Measurements from ENCODE around the gene CPAMD8.
A peak's percentile ranks its signal among the peaks of the same experiment; 100 is the strongest.

Gene CPAMD8

GRCh38 chr19:16872728-16873127, 153.9 kb downstream of the CPAMD8 start:
- no peaks in the 10 kb centered on the region for H3K9me3 ChIP-seq (ENCODE audit: severe bottlenecking)
- H3K27ac ChIP-seq (ENCODE audit: poor library complexity, severe bottlenecking) = no peak overlapping the region
- peaks cover 63% of the 10 kb centered on the region for H3K36me3 ChIP-seq (ENCODE audit: low read depth)
- H3K4me1 ChIP-seq (ENCODE audit: insufficient read depth, poor library complexity, severe bottlenecking) = no peaks in the 10 kb centered on the region
- no peak for DNase-seq (ENCODE audit: low spot score)
- no peak for ATAC-seq (ENCODE audit: low read depth)
- H3K4me3 ChIP-seq (ENCODE audit: severe bottlenecking) = no peak overlapping the region
- no peak for TF ChIP-seq CTCF (IDR thresholded peaks at IDR 0.05; ENCODE audit: poor library complexity, severe bottlenecking)
- H3K27me3 ChIP-seq (ENCODE audit: insufficient read depth, poor library complexity, severe bottlenecking) = no peaks in the 10 kb centered on the region

DNA sequence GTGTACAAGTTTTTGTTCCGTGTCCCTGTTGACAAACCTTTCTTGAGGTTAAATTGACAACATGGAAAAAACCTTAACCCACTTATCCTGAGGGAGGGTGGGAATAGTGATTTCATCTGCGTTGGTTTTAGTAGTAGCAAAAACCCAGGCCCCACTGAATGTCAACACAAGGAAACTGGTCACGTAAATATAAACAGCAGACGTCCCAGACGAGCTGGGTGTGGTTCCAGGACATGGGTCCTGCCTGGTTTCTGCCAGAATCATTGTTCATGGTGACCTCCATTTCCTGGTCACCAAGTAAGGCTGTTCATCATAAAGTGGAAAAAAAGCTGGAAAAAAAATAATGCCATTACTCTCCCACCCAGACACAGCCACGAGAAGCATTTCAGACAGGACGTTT, 154.7 kb downstream of the CPAMD8 start:
- Histone ChIP-seq H3K27me3 (ENCODE audit: insufficient read depth, poor library complexity, severe bottlenecking) (no peaks in the 10 kb centered on the region), H3K9me3 (ENCODE audit: severe bottlenecking) (no peaks in the 10 kb centered on the region), H3K27ac (ENCODE audit: poor library complexity, severe bottlenecking) (no peak overlapping the region), H3K4me3 (ENCODE audit: severe bottlenecking) (no peak overlapping the region), H3K4me1 (ENCODE audit: insufficient read depth, poor library complexity, severe bottlenecking) (no peaks in the 10 kb centered on the region), H3K36me3 (ENCODE audit: low read depth) (peaks cover 62% of the 10 kb centered on the region)
- no peak for TF ChIP-seq CTCF (IDR thresholded peaks at IDR 0.05; ENCODE audit: poor library complexity, severe bottlenecking)
- ATAC-seq (ENCODE audit: low read depth) (no peak), DNase-seq (ENCODE audit: low spot score) (no peak)

DNA sequence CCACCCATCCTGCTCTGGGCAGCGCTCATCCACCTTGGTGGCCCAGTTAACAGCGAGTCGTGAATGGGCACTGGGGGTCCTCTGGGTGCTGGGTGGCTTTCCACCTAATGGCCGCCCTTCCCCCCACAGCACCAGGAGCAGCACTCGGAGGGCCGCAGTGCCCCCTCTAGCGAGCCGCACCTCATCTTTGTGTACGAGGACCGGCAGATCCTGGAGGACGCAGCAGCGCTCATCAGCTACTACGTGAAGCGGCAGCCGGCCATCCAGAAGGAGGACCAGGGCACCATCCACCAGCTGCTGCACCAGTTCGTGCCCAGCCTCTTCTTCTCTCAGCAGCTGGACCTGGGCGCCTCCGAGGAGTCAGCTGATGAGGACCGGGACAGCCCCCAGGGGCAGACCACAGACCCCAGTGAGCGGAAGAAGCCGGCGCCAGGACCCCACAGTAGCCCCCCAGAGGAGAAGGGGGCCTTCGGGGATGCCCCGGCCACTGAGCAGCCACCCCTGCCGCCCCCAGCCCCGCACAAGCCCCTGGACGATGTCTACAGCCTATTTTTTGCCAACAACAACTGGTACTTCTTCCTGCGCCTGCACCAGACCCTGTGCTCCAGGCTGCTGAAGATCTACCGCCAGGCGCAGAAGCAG, 157.2 kb downstream of the CPAMD8 start:
- H3K4me1 ChIP-seq (ENCODE audit: insufficient read depth, poor library complexity, severe bottlenecking) = no peaks in the 10 kb centered on the region
- no peaks in the 10 kb centered on the region for H3K9me3 ChIP-seq (ENCODE audit: severe bottlenecking)
- H3K4me3 ChIP-seq (ENCODE audit: severe bottlenecking) = no peak overlapping the region
- DNase-seq (ENCODE audit: low spot score) = no peak
- ATAC-seq (ENCODE audit: low read depth) = no peak
- H3K27me3 ChIP-seq (ENCODE audit: insufficient read depth, poor library complexity, severe bottlenecking) = no peaks in the 10 kb centered on the region
- H3K27ac ChIP-seq (ENCODE audit: poor library complexity, severe bottlenecking) = no peak overlapping the region
- no peak for TF ChIP-seq CTCF (IDR thresholded peaks at IDR 0.05; ENCODE audit: poor library complexity, severe bottlenecking)
- H3K36me3 ChIP-seq (ENCODE audit: low read depth) = peaks cover 74% of the 10 kb centered on the region

- peaks cover 77% of the 10 kb centered on the region for H3K36me3 ChIP-seq (ENCODE audit: low read depth)
- H3K27ac ChIP-seq (ENCODE audit: poor library complexity, severe bottlenecking) = no peak overlapping the region
- TF ChIP-seq CTCF (IDR thresholded peaks at IDR 0.05; ENCODE audit: poor library complexity, severe bottlenecking) = no peak
- H3K9me3 ChIP-seq (ENCODE audit: severe bottlenecking) = no peaks in the 10 kb centered on the region
- H3K4me3 ChIP-seq (ENCODE audit: severe bottlenecking) = no peak overlapping the region
- no peaks in the 10 kb centered on the region for H3K27me3 ChIP-seq (ENCODE audit: insufficient read depth, poor library complexity, severe bottlenecking)
- peak; percentile 42 for DNase-seq (ENCODE audit: low spot score)
- ATAC-seq (ENCODE audit: low read depth) = no peak
- no peaks in the 10 kb centered on the region for H3K4me1 ChIP-seq (ENCODE audit: insufficient read depth, poor library complexity, severe bottlenecking)
Measured at GRCh38 chr19:16868423-16869130, 158.0 kb downstream of the CPAMD8 start.

DNA sequence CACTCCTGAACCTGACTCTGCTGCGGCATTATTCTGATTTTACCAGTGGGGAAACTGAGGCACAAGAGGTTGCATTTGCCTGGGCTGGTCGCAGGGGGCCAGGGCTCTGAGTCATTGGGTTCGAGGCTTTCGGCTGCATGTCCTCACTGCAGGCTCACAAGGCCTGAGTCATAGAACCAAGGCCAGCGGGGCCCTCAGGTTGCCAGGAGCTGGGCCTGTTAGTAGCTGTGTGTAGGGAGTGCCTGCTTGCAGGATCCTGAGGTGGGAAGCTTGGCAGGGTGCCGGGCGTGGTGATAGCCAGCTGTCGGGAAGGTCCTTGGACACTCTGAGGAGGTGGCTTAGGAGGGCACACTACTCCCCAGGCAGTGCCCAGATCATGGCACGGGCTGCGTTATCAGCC, 159.4 kb downstream of the CPAMD8 start:
- Histone ChIP-seq H3K9me3 (ENCODE audit: severe bottlenecking) (no peaks in the 10 kb centered on the region), H3K4me3 (ENCODE audit: severe bottlenecking) (no peak overlapping the region), H3K4me1 (ENCODE audit: insufficient read depth, poor library complexity, severe bottlenecking) (no peaks in the 10 kb centered on the region), H3K36me3 (ENCODE audit: low read depth) (peaks cover 81% of the 10 kb centered on the region), H3K27me3 (ENCODE audit: insufficient read depth, poor library complexity, severe bottlenecking) (no peaks in the 10 kb centered on the region), H3K27ac (ENCODE audit: poor library complexity, severe bottlenecking) (no peak overlapping the region)
- ATAC-seq (ENCODE audit: low read depth) (peak; percentile 41; the same call in 1 of the 3 replicates), DNase-seq (ENCODE audit: low spot score) (no peak)
- no peak for TF ChIP-seq CTCF (IDR thresholded peaks at IDR 0.05; ENCODE audit: poor library complexity, severe bottlenecking)
